MM.1S (cell line): ENCODE data around the gene LIN7A.

Source experiments
- DNase-seq: peaks from one replicate; pipeline ENCODE4 v3.0.0-alpha.2; 2015
- H2AFZ ChIP-seq: fragments of 300-600 bp; sonication (generic); 2 replicates; pipeline ENCODE4 v1.6.0; 2016; ENCODE audit warnings: antibody characterized with exemption, low read length
- H3F3A ChIP-seq: fragments of 300-600 bp; sonication (generic); 2 replicates; pipeline ENCODE4 v1.6.1; 2016; ENCODE audit warnings: mild to moderate bottlenecking, antibody characterized with exemption, low read length, moderate library complexity, mixed read lengths; ENCODE audit not compliant: insufficient read depth
- H3K27ac ChIP-seq: fragments of 300-600 bp; sonication (generic); 2 replicates; pipeline ENCODE4 v1.5.1; 2016; ENCODE audit warnings: mild to moderate bottlenecking, low read length
- H3K27me3 ChIP-seq: fragments of 300-600 bp; sonication (generic); replicated peaks from 2 replicates; pipeline ENCODE4 v1.6.0; 2016; ENCODE audit warnings: low read length; ENCODE audit not compliant: insufficient read depth
- H3K36me3 ChIP-seq: fragments of 300-600 bp; sonication (generic); replicated peaks from 2 replicates; pipeline ENCODE4 v1.6.1; 2016; ENCODE audit warnings: mild to moderate bottlenecking, low read length, mixed read lengths; ENCODE audit not compliant: insufficient read depth
- H3K4me1 ChIP-seq: fragments of 300-600 bp; sonication (generic); 2 replicates; pipeline ENCODE4 v1.6.1; 2016; ENCODE audit warnings: low read length, mixed read lengths
- H3K4me2 ChIP-seq: fragments of 300-600 bp; sonication (generic); 2 replicates; pipeline ENCODE4 v1.6.0; 2016; ENCODE audit warnings: low read depth, low read length
- H3K4me3 ChIP-seq: fragments of 300-600 bp; sonication (generic); 2 replicates; pipeline ENCODE4 v1.5.1; 2016; ENCODE audit warnings: low read length, mixed read lengths
- H3K79me2 ChIP-seq: fragments of 300-600 bp; sonication (generic); 2 replicates; pipeline ENCODE4 v1.6.1; 2016; ENCODE audit warnings: mixed run types, low read length, mixed read lengths
- H3K9ac ChIP-seq: fragments of 300-600 bp; sonication (generic); 2 replicates; pipeline ENCODE4 v1.6.1; 2016; ENCODE audit warnings: low read length, mixed read lengths
- H3K9me2 ChIP-seq: fragments of 300-600 bp; sonication (generic); replicated peaks from 2 replicates; pipeline ENCODE4 v1.6.1; 2016; ENCODE audit warnings: mild to moderate bottlenecking, low read length, mixed read lengths; ENCODE audit not compliant: insufficient read depth
- H3K9me3 ChIP-seq: fragments of 300-600 bp; sonication (generic); replicated peaks from 2 replicates; pipeline ENCODE4 v1.6.1; 2016; ENCODE audit warnings: mild to moderate bottlenecking, low read length, mixed read lengths; ENCODE audit not compliant: insufficient read depth
- H4K20me1 ChIP-seq: fragments of 300-600 bp; sonication (generic); 2 replicates; pipeline ENCODE4 v1.6.1; 2016; ENCODE audit warnings: mild to moderate bottlenecking, low read length, moderate library complexity, mixed read lengths; ENCODE audit not compliant: insufficient read depth
- CTCF ChIP-seq: fragments of 300-600 bp; sonication (generic); IDR thresholded peaks from 2 replicates; pipeline ENCODE4 v1.5.1; 2016; ENCODE audit warnings: antibody characterized with exemption, low read length, mixed read lengths
- EZH2 ChIP-seq: fragments of 300-600 bp; sonication (generic); optimal IDR thresholded peaks from 2 replicates; pipeline ENCODE3; 2017; ENCODE audit warnings: low read depth, mild to moderate bottlenecking, antibody characterized with exemption, low read length, mixed read lengths
- EZH2phosphoT487 ChIP-seq: fragments of 300-600 bp; sonication (generic); IDR thresholded peaks from 2 replicates; pipeline ENCODE4 v1.6.1; 2018; ENCODE audit warnings: antibody characterized with exemption, low read length

LIN7A gene

GRCh38 chr12:80766897-80767296 lies 170.8 kb downstream of the LIN7A start:
- H3K9ac ChIP-seq = no peak overlapping the region
- no peak overlapping the region for H3K4me3 ChIP-seq
- no peaks in the 10 kb centered on the region for H3K4me1 ChIP-seq
- TF ChIP-seq EZH2 (no peak), CTCF (no peak), EZH2phosphoT487 (no peak)
- H3F3A ChIP-seq = no peaks in the 10 kb centered on the region
- H2AFZ ChIP-seq = no peak overlapping the region
- H3K4me2 ChIP-seq = no peak overlapping the region
- no peaks in the 10 kb centered on the region for H3K79me2 ChIP-seq
- H3K27ac ChIP-seq = no peak overlapping the region
- H3K9me3 ChIP-seq = no peaks in the 10 kb centered on the region
- no peak for DNase-seq
- H3K27me3 ChIP-seq = no peaks in the 10 kb centered on the region
- H3K36me3 ChIP-seq = no peaks in the 10 kb centered on the region
- no peaks in the 10 kb centered on the region for H4K20me1 ChIP-seq
- H3K9me2 ChIP-seq = no peaks in the 10 kb centered on the region

- Histone ChIP-seq H3F3A (no peaks in the 10 kb centered on the region), H4K20me1 (no peaks in the 10 kb centered on the region), H3K36me3 (no peaks in the 10 kb centered on the region), H3K9me2 (no peaks in the 10 kb centered on the region), H3K79me2 (no peaks in the 10 kb centered on the region), H3K27ac (no peak overlapping the region), H3K4me3 (no peak overlapping the region), H3K4me2 (no peak overlapping the region), H3K27me3 (no peaks in the 10 kb centered on the region), H3K4me1 (no peaks in the 10 kb centered on the region), H2AFZ (no peak overlapping the region), H3K9me3 (no peaks in the 10 kb centered on the region), H3K9ac (no peak overlapping the region)
- DNase-seq = no peak
- TF ChIP-seq CTCF (no peak), EZH2 (no peak), EZH2phosphoT487 (no peak)
These were observed 171.5 kb downstream of the LIN7A start for GRCh38 chr12:80766210-80766609.

GRCh38 chr12:80763874-80764273 lies 173.9 kb downstream of the LIN7A start:
- H3K27me3 ChIP-seq = no peaks in the 10 kb centered on the region
- H3K27ac ChIP-seq = no peak overlapping the region
- DNase-seq = peak; percentile 55

More at GRCh38 chr12:80763874-80764273, 173.9 kb downstream of the LIN7A start:
- H3K4me2 ChIP-seq = no peak overlapping the region
- H2AFZ ChIP-seq = no peak overlapping the region
- H3K9me3 ChIP-seq = no peaks in the 10 kb centered on the region
- H3K4me3 ChIP-seq = no peak overlapping the region
- H3K9ac ChIP-seq = no peak overlapping the region
- H3F3A ChIP-seq = no peaks in the 10 kb centered on the region
- peak; percentile 60 for TF ChIP-seq CTCF
- no peak for TF ChIP-seq EZH2phosphoT487
- no peaks in the 10 kb centered on the region for H3K9me2 ChIP-seq
- H4K20me1 ChIP-seq = no peaks in the 10 kb centered on the region
- no peaks in the 10 kb centered on the region for H3K79me2 ChIP-seq
- H3K4me1 ChIP-seq = no peaks in the 10 kb centered on the region
- H3K36me3 ChIP-seq = no peaks in the 10 kb centered on the region
